K562 (cell line): ENCODE results near the gene KCTD16. TPM values are rescaled to one million over a fixed set of nuclear protein-coding genes. Genes with fewer than 3 reads are reported as not detected.

Experiments
- ATAC-seq: fragments of 200-7000 bp; cut with Tn5 transposase; 3 replicates; pipeline ENCODE4 v1.9.1; 2020; ENCODE audit warnings: moderate library complexity
- BruUV-seq: library from RNA; stranded (reverse); fragments of 400-500 nt; replicated peaks from 2 replicates; lab custom pipeline; 2021; lab: Mats Ljungman, UMichigan
- CTCF ChIA-PET: fragments of 300-600 bp; formaldehyde crosslinking; extraction: SDS; loops from one replicate; lab custom pipeline; 2021; ENCODE audit warnings: low intra/inter-chr PET ratio; lab: Yijun Ruan, JAX
- POLR2A ChIA-PET: fragments of 300-600, 350-650 bp; sonication (Branson Sonifier 250); formaldehyde crosslinking; extraction: SDS; loops from one replicate; lab custom pipeline; 2021; ENCODE audit warnings: antibody characterized with exemption, inconsistent platforms; lab: Yijun Ruan, JAX
- DNase-seq, 4 experiments: peaks; one replicate each; pipeline versions ENCODE4 v3.0.0 to v3.0.0-alpha.2; 2011 to 2018; ENCODE audit warnings: low spot score in 3 of 4, mixed read lengths in 3 of 4; ENCODE audit errors: extremely low read depth in 1 of 4
- FAIRE-seq: peaks from 2 replicates; lab custom pipeline; 2011; peaks lifted over from hg19 to GRCh38; lab: Jason Lieb, UNC
- H2AFZ ChIP-seq: 2 replicates; pipeline ENCODE4 v1.6.0; 2011; ENCODE audit warnings: low read depth, low read length, control low read depth, inconsistent platforms
- H3K27ac ChIP-seq: fragments of 200-600 bp; 3 replicates; pipeline ENCODE4 v1.8.0; 2011; ENCODE audit warnings: low read depth, mild to moderate bottlenecking, control low read depth, inconsistent platforms, low read length, moderate library complexity, mixed read lengths; ENCODE audit errors: extremely low read depth
- H3K27me3 ChIP-seq, 2 experiments: fragments of 300-600 bp in 1 of 2; 2 replicates in 1 of 2; 3 replicates in 1 of 2; pipeline versions ENCODE4 v1.6.0 to v1.8.0; 2011; ENCODE audit warnings: inconsistent platforms in 2 of 2, low read length in 2 of 2, mild to moderate bottlenecking in 1 of 2, mixed read lengths in 1 of 2, moderate library complexity in 1 of 2; ENCODE audit not compliant: control insufficient read depth in 2 of 2, insufficient read depth in 2 of 2
- H3K36me3 ChIP-seq: fragments of 300-600 bp; 3 replicates; pipeline ENCODE4 v1.8.0; 2011; ENCODE audit warnings: mild to moderate bottlenecking, low read length, inconsistent platforms; ENCODE audit not compliant: control insufficient read depth, insufficient read depth
- H3K4me1 ChIP-seq, 2 experiments: fragments of 200-600 bp in 1 of 2; replicated peaks in 1 of 2; 2 replicates in 1 of 2; 3 replicates in 1 of 2; pipeline versions ENCODE4 v1.5.1 to v1.8.0; 2011; ENCODE audit warnings: inconsistent platforms in 2 of 2, low read length in 2 of 2, mild to moderate bottlenecking in 1 of 2, mixed read lengths in 1 of 2, moderate library complexity in 1 of 2; ENCODE audit not compliant: control insufficient read depth in 2 of 2, insufficient read depth in 2 of 2
- H3K4me2 ChIP-seq: 2 replicates; pipeline ENCODE4 v1.6.1; 2011; ENCODE audit warnings: low read length, control low read depth, inconsistent platforms, mixed read lengths; ENCODE audit not compliant: insufficient read depth
- H3K4me3 ChIP-seq: fragments of 200-600 bp; sonication (generic), shearing (Covaris generic); 2 replicates; pipeline ENCODE4 v1.5.1; 2016; ENCODE audit warnings: control low read depth, inconsistent platforms
- H3K79me2 ChIP-seq: fragments of 200-600 bp; 3 replicates; pipeline ENCODE4 v1.8.0; 2011; ENCODE audit warnings: low read length, inconsistent platforms; ENCODE audit not compliant: control insufficient read depth, insufficient read depth
- H3K9ac ChIP-seq, 2 experiments: 2 replicates each; pipeline versions ENCODE4 v1.6.0 to v1.6.1; 2011; ENCODE audit warnings: low read depth in 2 of 2, low read length in 2 of 2, control low read depth in 1 of 2, inconsistent platforms in 1 of 2, mild to moderate bottlenecking in 1 of 2, mixed read lengths in 1 of 2; ENCODE audit not compliant: insufficient read depth in 1 of 2
- H3K9me1 ChIP-seq: one replicate; pipeline ENCODE4 v1.6.0; 2011; ENCODE audit warnings: inconsistent platforms, mild to moderate bottlenecking, low read length, moderate library complexity; ENCODE audit not compliant: control insufficient read depth, insufficient read depth
- H3K9me3 ChIP-seq: replicated peaks from 2 replicates; pipeline ENCODE4 v1.5.1; 2011; ENCODE audit warnings: low read depth, low read length, inconsistent platforms; ENCODE audit not compliant: control insufficient read depth, insufficient read depth
- H4K20me1 ChIP-seq: replicated peaks from 2 replicates; pipeline ENCODE4 v1.6.1; 2011; ENCODE audit warnings: low read length, inconsistent platforms, mixed read lengths; ENCODE audit not compliant: control insufficient read depth, insufficient read depth
- DMBX1 ChIP-seq: fragments of 250-450 bp; sonication (Bioruptor Pico); IDR thresholded peaks from 2 replicates; pipeline ENCODE4 v1.8.0; 2022; ENCODE audit warnings: inconsistent platforms, mild to moderate bottlenecking, moderate library complexity, borderline replicate concordance
- HDAC8 ChIP-seq: fragments of 450-650 bp; IDR thresholded peaks from 2 replicates; pipeline ENCODE4 v1.6.1; 2016; ENCODE audit warnings: mild to moderate bottlenecking, missing genetic modification characterization, moderate library complexity, missing compliant biosample characterization
- NFIC ChIP-seq: fragments of 450-650 bp; IDR thresholded peaks from 2 replicates; pipeline ENCODE4 v1.6.1; 2017; ENCODE audit warnings: mild to moderate bottlenecking, inconsistent platforms
- PTRF ChIP-seq: fragments of 450-650 bp; IDR thresholded peaks from 2 replicates; pipeline ENCODE4 v1.6.1; 2016; ENCODE audit warnings: mild to moderate bottlenecking, missing genetic modification characterization, missing compliant biosample characterization
- RBM17 ChIP-seq: fragments of 200-400 bp; formaldehyde crosslinking; IDR thresholded peaks from 2 replicates; pipeline ENCODE4 v1.6.1; 2017; ENCODE audit warnings: low read depth, mild to moderate bottlenecking, low read length, borderline replicate concordance
- RNF2 ChIP-seq: sonication (generic); IDR thresholded peaks from 2 replicates; pipeline ENCODE4 v1.6.1; 2016
- SMAD1 ChIP-seq: fragments of 150-350 bp; IDR thresholded peaks from 2 replicates; pipeline ENCODE4 v1.6.1; 2014; ENCODE audit warnings: low read length, low read depth; ENCODE audit not compliant: partially characterized antibody
- SRSF3 ChIP-seq: fragments of 200-400 bp; formaldehyde crosslinking; IDR thresholded peaks from 2 replicates; pipeline ENCODE4 v1.6.1; 2016; ENCODE audit warnings: mild to moderate bottlenecking, low read length, moderate library complexity; ENCODE audit not compliant: insufficient read depth
- TARDBP ChIP-seq: fragments of 450-650 bp; IDR thresholded peaks from 2 replicates; pipeline ENCODE4 v1.6.1; 2016
- TFAM ChIP-seq: fragments of 250-450 bp; sonication (Bioruptor Pico); conservative IDR thresholded peaks from 2 replicates; pipeline ENCODE4 v1.5.0; 2021; ENCODE audit warnings: mild to moderate bottlenecking, moderate library complexity
- ZC3H4 ChIP-seq: sonication (generic); formaldehyde crosslinking; IDR thresholded peaks from 2 replicates; pipeline ENCODE4 v1.9.0; 2021; ENCODE audit warnings: missing genetic modification reagents, borderline replicate concordance
- WGBS: fragments of 100-300 bp; shearing (Covaris generic); methylation state at CpG from one replicate; pipeline ENCODE4 v1.1.6; 2016; ENCODE audit warnings: low coverage, mixed read lengths; ENCODE audit not compliant: insufficient coverage; ENCODE audit errors: missing lambda C conversion rate; 5-methylcytosine and 5-hydroxymethylcytosine counted together
- in situ Hi-C: fragments of 300-500 bp; cut with MboI; formaldehyde crosslinking; loops from 4 replicates; pipeline ENCODE4 v1.15.0; 2018; ENCODE audit warnings: inconsistent platforms, mixed read lengths
- intact Hi-C: fragments of 100-400 bp; cut with micrococcal nuclease; formaldehyde crosslinking; loops from 2 replicates; pipeline ENCODE4 v1.14.2; 2022
- polyA plus RNA-seq, 8 experiments: library from polyadenylated mRNA; depleted of rRNA in 4 of 8; stranded (reverse) in 5 of 8; unstranded in 3 of 8; fragments of >200 nt; fragmentation: Nextera tagmentation in 2 of 8; fragmentation: Illumina TruSeq in 1 of 8; extraction: Ambion mirVana in 2 of 8; extraction: Trizol in 1 of 8; gene quantifications; 2 replicates each; pipeline versions ENCODE4 v1.2.1 to v1.2.3, GENCODE V29; 2011 to 2014; ENCODE audit warnings: inconsistent platforms in 1 of 8, missing spikeins in 1 of 8
- total RNA-seq, 7 experiments: library from RNA; depleted of rRNA in 6 of 7; stranded (reverse); fragments of >200 nt in 6 of 7; fragmentation: Illumina TruSeq in 2 of 7; extraction: Trizol in 2 of 7; gene quantifications; 2 replicates each; pipeline versions ENCODE4 v1.2.1 to v1.2.3, GENCODE V29; 2011 to 2021; ENCODE audit warnings: low replicate concordance in 1 of 7
- TF ChIP-seq, protein P1 (sequence below): fragments of 250-450 bp; sonication (Bioruptor Pico); IDR thresholded peaks from 2 replicates; pipeline ENCODE4 v1.5.0; 2022; ENCODE audit warnings: mild to moderate bottlenecking
- TF ChIP-seq, protein P2 (sequence below): sonication (generic); formaldehyde crosslinking; IDR thresholded peaks from 2 replicates; pipeline ENCODE4 v1.4.0; 2020; ENCODE audit warnings: mild to moderate bottlenecking, missing genetic modification reagents

Gene KCTD16
- total and polyA plus RNA-seq, 9 of the 15 experiments (the other 6 are each of a cell fraction or from before 2014, with no cell fraction given) = 0.04 TPM; not detected in 8

DNA sequence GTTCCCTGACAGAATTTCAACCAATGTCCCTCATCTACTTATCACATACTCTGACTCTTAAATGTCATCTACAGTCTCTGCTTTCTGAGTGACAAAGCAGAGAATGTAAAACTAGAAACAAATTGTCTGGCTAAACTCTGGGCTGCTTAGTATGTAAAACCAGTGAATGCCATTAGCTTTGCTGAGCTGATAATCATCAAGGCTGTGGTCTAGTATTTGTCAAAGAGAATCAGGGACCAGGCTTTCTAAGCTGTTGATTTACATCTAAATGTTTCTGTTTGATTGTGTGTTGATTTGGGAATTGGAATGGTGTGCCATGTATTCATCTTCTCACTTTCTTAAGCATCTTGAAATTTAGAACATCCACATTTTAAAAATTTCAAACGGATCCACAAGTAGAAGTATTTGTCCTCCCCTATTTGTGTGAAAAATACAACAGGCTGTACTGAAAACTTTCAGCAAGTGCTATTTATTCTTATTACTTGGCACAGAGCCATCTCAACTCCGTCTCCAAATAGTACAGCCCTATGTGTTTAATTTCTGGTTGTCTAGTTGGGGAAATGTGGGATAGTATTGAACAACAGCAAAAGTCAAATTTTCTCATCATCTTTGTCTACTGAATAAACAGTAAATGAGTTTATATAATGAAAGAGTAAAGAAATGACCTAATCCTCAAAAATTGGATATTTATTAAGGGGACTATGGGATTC is 251.5 kb downstream of the KCTD16 start:
- H3K4me3 ChIP-seq = no peak overlapping the region
- H3K9ac ChIP-seq = no peak overlapping the region
- no peaks in the 10 kb centered on the region for H4K20me1 ChIP-seq
- intact Hi-C loops = no loop called here
- H3K4me1 ChIP-seq = no peaks in the 10 kb centered on the region
- no peak overlapping the region for H3K27ac ChIP-seq
- WGBS = 0% methylated on average over 2 of the region's 2 CpGs
- no peak for TF ChIP-seq RNF2
- TF ChIP-seq NFIC = peak; percentile 29; the same call in 1 of the 2 replicates
- H3K4me2 ChIP-seq = no peak overlapping the region
- in situ Hi-C loops = no loop called here
- POLR2A ChIA-PET = no interaction called here
- ATAC-seq (no peak), DNase-seq (no peak), FAIRE-seq (no peak)
- no peaks in the 10 kb centered on the region for H3K36me3 ChIP-seq
- H2AFZ ChIP-seq = no peak overlapping the region
- no peaks in the 10 kb centered on the region for H3K27me3 ChIP-seq
- H3K9me3 ChIP-seq = no peaks in the 10 kb centered on the region
- H3K79me2 ChIP-seq = no peaks in the 10 kb centered on the region
- H3K9me1 ChIP-seq = no peaks in the 10 kb centered on the region
- CTCF ChIA-PET = no interaction called here
- no TSS peak for BruUV-seq

DNA sequence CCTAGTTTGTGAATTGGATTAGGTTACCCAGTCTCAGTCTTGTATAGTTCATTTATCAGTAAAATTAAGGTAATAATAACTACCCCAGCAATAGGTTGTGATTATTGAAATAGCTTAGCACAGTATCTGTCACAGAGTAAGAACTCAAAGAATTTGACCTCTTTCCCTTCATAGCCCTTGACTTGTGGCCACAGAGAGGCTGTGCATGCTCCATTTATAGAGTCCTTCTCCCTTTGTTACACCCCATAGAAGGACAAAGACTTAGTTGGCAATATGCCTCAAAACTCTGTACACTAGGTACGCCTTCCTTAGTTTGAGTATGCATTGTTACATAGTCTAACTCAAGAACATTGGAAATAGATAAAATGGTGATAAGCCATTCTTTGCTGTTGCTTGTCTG is 257.2 kb downstream of the KCTD16 start:
- Histone ChIP-seq H3K4me3 (no peak overlapping the region), H3K9me3 (no peaks in the 10 kb centered on the region), H2AFZ (no peak overlapping the region), H3K79me2 (no peaks in the 10 kb centered on the region), H3K27me3 (no peaks in the 10 kb centered on the region), H3K9me1 (no peaks in the 10 kb centered on the region), H3K4me1 (no peaks in the 10 kb centered on the region), H4K20me1 (no peaks in the 10 kb centered on the region), H3K4me2 (no peak overlapping the region), H3K36me3 (no peaks in the 10 kb centered on the region), H3K9ac (no peak overlapping the region), H3K27ac (no peak overlapping the region)
- 11% methylated on average over 1 of the region's 1 CpG for WGBS
- in situ Hi-C loops (no loop called here), intact Hi-C loops (no loop called here)
- DNase-seq = no peak
- no peak for FAIRE-seq
- ATAC-seq = no peak
- POLR2A ChIA-PET = no interaction called here
- BruUV-seq = no TSS peak
- CTCF ChIA-PET = no interaction called here
- TF ChIP-seq ZC3H4 (CRISPR knock-in tag) = no peak
- no peak for TF ChIP-seq DMBX1
- no peak for TF ChIP-seq HDAC8 (tag)
- TF ChIP-seq RBM17 = no peak
- TF ChIP-seq SMAD1 = no peak
- TF ChIP-seq TFAM (CRISPR knock-in tag) = no peak
- TF ChIP-seq TARDBP = no peak
- no peak for TF ChIP-seq SRSF3
- TF ChIP-seq PTRF (tag) = no peak
- TF ChIP-seq, protein P1, sequence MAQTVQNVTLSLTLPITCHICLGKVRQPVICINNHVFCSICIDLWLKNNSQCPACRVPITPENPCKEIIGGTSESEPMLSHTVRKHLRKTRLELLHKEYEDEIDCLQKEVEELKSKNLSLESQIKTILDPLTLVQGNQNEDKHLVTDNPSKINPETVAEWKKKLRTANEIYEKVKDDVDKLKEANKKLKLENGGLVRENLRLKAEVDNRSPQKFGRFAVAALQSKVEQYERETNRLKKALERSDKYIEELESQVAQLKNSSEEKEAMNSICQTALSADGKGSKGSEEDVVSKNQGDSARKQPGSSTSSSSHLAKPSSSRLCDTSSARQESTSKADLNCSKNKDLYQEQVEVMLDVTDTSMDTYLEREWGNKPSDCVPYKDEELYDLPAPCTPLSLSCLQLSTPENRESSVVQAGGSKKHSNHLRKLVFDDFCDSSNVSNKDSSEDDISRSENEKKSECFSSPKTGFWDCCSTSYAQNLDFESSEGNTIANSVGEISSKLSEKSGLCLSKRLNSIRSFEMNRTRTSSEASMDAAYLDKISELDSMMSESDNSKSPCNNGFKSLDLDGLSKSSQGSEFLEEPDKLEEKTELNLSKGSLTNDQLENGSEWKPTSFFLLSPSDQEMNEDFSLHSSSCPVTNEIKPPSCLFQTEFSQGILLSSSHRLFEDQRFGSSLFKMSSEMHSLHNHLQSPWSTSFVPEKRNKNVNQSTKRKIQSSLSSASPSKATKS (CRISPR knock-in tag) = no peak
- TF ChIP-seq, protein P2, sequence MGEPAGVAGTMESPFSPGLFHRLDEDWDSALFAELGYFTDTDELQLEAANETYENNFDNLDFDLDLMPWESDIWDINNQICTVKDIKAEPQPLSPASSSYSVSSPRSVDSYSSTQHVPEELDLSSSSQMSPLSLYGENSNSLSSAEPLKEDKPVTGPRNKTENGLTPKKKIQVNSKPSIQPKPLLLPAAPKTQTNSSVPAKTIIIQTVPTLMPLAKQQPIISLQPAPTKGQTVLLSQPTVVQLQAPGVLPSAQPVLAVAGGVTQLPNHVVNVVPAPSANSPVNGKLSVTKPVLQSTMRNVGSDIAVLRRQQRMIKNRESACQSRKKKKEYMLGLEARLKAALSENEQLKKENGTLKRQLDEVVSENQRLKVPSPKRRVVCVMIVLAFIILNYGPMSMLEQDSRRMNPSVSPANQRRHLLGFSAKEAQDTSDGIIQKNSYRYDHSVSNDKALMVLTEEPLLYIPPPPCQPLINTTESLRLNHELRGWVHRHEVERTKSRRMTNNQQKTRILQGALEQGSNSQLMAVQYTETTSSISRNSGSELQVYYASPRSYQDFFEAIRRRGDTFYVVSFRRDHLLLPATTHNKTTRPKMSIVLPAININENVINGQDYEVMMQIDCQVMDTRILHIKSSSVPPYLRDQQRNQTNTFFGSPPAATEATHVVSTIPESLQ (CRISPR knock-in tag) = no peak
